Epithelial cell of esophagus (primary cell): ENCODE results near the gene SHF.

Source experiments
- DNase-seq: peaks from one replicate; pipeline ENCODE4 v3.0.0; 2010; ENCODE audit warnings: low read depth
- H3K4me3 ChIP-seq: 2 replicates; pipeline ENCODE4 v1.5.1; 2011; ENCODE audit warnings: mild to moderate bottlenecking, low read length, control low read depth
- TF ChIP-seq, protein P1 (sequence below): IDR thresholded peaks from 2 replicates; pipeline ENCODE4 v1.5.1; 2011; ENCODE audit warnings: low read depth, mild to moderate bottlenecking, low read length, control low read depth, inconsistent platforms; ENCODE audit not compliant: insufficient read depth; ENCODE audit errors: missing control alignments

Gene SHF

DNA sequence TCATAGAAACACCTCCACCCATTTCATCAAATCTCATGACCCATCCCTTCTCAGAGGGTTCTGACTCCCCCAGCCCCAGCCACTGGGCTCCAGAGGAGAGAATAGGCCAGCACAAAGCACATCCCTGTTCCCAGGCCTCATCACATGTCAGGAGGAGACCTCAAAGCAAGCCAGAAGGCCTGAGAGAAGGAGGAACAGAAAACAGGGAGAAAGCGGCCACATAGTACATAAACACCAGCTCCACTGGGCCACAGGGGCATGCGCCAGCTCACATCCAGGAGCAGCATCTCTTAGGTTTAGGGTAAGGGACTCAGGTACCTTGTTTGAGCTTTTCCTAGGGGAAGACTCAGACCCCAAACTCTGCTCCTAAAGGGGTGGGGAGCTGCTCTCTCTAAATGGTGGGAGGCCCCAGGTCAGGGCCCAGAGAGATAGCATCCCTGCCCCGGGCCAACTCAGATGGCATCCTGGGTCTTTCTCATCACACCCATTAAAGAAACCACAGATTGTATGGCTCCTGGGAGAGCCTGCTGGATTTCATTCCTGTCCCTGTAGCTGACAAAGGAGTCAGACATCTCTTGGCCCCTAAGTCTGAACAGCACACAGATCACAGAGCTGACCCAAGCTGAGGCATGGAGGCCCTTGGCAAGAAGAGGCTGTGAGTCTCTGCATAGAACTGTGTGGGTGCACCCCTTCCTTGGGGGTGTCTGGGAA lies 2.5 kb downstream of the SHF start:
- H3K4me3 ChIP-seq, result no peak overlapping the region
- DNase-seq, result no peak
- TF ChIP-seq, protein P1, sequence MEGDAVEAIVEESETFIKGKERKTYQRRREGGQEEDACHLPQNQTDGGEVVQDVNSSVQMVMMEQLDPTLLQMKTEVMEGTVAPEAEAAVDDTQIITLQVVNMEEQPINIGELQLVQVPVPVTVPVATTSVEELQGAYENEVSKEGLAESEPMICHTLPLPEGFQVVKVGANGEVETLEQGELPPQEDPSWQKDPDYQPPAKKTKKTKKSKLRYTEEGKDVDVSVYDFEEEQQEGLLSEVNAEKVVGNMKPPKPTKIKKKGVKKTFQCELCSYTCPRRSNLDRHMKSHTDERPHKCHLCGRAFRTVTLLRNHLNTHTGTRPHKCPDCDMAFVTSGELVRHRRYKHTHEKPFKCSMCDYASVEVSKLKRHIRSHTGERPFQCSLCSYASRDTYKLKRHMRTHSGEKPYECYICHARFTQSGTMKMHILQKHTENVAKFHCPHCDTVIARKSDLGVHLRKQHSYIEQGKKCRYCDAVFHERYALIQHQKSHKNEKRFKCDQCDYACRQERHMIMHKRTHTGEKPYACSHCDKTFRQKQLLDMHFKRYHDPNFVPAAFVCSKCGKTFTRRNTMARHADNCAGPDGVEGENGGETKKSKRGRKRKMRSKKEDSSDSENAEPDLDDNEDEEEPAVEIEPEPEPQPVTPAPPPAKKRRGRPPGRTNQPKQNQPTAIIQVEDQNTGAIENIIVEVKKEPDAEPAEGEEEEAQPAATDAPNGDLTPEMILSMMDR, result no peak

DNA sequence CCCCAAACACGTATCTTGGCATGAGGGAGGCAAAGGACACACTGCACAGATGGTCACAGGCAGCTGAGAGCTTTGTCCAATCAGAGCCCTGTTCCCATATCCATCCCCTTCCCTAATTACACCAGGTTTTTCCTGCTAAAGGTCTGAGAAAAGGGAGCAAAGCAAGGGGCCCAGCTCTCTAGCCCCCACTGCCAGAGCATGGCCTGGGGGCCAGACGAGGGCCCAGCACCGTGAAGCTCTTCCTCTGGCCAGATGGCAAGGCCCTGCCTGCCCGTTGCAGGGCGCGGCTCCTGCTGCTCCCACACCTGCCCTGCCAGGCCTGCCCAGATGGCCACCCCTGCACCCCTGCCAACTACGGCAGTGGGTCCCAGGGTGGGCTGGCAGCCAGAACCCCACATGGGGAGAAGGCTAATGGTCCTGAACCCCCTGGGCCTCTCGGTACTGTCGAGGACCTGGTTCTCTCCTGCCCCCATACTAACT lies 3.2 kb downstream of the SHF start:
- no peak overlapping the region for H3K4me3 ChIP-seq
- TF ChIP-seq, protein P1, result no peak
- DNase-seq, result no peak

DNA sequence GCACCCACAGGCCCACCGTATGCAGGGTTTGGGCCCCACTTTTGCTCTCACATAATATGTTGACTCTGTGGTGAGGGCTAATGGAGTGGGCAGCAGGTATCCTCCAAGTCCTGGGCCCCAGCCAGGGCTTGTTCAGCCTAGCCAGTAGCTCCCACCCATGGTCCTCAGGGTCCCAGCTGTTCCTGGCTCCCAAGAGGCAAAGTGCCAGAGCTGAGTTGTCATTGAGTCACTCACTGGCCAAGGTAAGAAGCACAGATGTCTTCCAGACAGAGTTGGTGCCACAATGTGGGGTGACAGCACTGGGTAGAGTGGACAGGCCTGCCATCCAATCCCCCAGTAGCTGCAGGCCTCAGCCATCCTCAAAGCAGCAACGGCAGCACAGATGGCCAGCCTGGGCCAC lies 4.3 kb downstream of the SHF start:
- no peak for DNase-seq
- TF ChIP-seq, protein P1, result no peak
- H3K4me3 ChIP-seq, result no peak overlapping the region

DNA sequence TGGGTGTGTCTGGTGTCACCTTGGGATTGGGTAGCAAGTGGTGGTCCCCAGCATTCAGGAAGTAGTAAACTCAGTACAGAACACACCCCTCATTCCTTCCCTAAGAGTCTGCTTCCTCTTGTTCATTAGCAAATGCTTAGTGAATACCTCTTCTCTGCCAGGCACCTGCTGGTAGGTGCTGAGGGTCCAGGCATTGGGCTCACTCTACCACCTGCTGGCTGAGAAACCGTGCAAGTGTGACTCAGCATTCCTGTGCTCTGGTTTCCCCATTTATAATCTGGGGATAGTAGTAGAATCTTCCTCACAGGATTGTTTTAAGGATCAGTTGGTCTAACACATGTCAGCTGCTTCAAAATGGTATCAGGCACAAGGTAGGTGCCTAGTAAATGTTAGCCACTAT lies 4.8 kb downstream of the SHF start:
- DNase-seq, result no peak
- no peak overlapping the region for H3K4me3 ChIP-seq
- TF ChIP-seq, protein P1, result no peak

DNA sequence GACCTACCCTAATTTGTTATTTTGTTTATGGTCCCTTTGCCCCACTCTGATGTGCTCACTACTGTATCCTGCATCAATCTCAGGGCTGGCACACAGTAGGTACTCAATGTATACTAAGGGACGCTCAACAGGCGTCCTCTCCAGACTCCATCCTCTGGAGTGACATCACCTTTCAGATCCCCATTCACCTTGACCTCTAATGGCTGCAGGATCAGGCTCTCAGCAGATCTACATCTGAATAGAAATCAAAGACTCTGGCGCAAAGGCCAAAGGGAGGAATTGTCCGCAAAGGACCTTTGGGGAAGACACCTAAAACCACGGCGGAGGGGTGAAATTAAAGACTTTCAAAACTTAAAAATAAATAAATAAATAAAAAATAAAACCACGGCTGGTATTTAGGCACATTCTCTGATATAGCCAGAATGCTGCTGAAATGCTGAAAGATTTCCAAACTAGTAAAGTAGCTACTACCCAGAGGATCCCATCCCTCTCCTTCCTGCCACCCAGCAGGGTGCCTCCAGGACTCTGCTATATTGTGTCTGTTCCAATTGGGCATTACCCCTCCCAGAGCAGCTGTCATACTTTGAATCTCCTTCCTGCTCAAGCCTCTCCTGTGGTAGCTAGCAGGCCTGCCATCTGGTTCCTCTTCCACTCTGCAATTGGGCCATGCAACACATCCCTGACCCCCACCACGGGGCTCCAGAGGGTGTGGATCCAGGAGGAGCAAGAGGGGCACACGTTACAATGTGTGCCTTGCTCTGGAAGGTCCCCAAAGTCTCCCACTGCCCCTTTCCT lies 6.1 kb downstream of the SHF start:
- no peak overlapping the region for H3K4me3 ChIP-seq
- DNase-seq, result no peak
- TF ChIP-seq, protein P1, result no peak

DNA sequence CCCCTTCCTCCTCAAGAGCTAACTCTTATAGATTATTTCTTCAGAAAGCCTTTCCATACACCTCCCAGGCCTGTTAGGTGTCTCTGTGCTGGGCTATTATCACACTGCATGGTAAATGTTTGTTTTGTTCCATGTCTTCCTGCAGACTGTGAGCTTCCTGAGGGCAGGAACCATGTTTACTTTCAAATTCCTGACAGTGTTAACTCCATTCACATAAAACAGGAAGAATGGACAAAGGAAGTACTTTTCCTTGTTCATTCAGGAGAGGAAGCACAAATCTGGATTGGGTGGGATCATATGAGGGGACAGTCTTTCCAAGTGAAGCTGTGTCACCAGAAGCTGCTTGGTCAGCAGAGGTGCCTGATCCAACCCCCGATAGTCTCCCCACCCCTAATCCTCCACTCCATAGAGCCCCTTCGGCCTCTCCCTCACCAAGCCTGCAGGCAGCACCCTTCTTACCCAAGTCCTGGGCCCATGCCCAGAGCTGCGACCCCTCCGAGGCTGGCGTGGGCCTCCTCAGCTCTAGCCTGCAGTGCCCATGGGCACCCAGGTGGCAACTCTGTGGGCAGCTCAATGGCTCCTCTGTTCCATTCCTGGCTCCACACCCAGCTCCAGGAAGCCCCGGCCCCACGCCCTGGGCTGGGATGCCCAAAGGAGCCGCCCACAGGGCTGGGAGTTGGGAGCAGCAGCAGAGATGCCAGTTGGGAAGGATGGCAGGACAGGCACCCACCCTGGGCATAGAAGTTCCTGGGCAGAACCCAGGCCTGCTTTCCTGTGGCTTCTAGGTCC lies 6.9 kb downstream of the SHF start:
- H3K4me3 ChIP-seq, result no peak overlapping the region
- no peak for DNase-seq
- TF ChIP-seq, protein P1, result no peak
